ENCODE measurements around the gene DLG2.

- TF ChIP-seq CTCF (IDR thresholded peaks at IDR 0.05; ENCODE audit: insufficient read depth, low read length) (no peak), POLR2AphosphoS5 (IDR thresholded peaks at IDR 0.05; ENCODE audit: low read depth) (no peak)
These were observed 1795.2 kb downstream of the DLG2 start for GRCh38 chr11:83831929-83832328.
